ENCODE results near the gene COQ3. TPM values are rescaled to one million over a fixed set of nuclear protein-coding genes. Genes with fewer than 3 reads are reported as not detected.

Gene COQ3
- total RNA-seq, 1 donor from 2014 or later: 12.9 TPM

- Mint-ChIP-seq H3K36me3 (ENCODE audit: low read depth) (no peaks in the 10 kb centered on the region), H3K4me3 (ENCODE audit: low read depth) (no peak overlapping the region), H3K27ac (peak overlapping the region; percentile 50), H3K27me3 (ENCODE audit: low read depth) (peaks cover 2% of the 10 kb centered on the region), H3K4me1 (ENCODE audit: low read depth) (peaks cover 16% of the 10 kb centered on the region), H3K9me3 (no peaks in the 10 kb centered on the region)
- intact Hi-C loops (cut with micrococcal nuclease): no loop called here
- DNase-seq (ENCODE audit: low spot score): no peak
These were observed 31.2 kb downstream of the COQ3 start for GRCh38 chr6:99362678-99363268.

- H3K4me1 Mint-ChIP-seq (ENCODE audit: low read depth): peaks cover 16% of the 10 kb centered on the region
- H3K36me3 Mint-ChIP-seq (ENCODE audit: low read depth): no peaks in the 10 kb centered on the region
- H3K9me3 Mint-ChIP-seq: no peaks in the 10 kb centered on the region
- H3K27ac Mint-ChIP-seq: no peak overlapping the region
- DNase-seq (ENCODE audit: low spot score): no peak
- intact Hi-C loops (cut with micrococcal nuclease): no loop called here
- H3K4me3 Mint-ChIP-seq (ENCODE audit: low read depth): no peak overlapping the region
- H3K27me3 Mint-ChIP-seq (ENCODE audit: low read depth): peaks cover 24% of the 10 kb centered on the region
These were observed 34.2 kb downstream of the COQ3 start for GRCh38 chr6:99359800-99360199.

DNA sequence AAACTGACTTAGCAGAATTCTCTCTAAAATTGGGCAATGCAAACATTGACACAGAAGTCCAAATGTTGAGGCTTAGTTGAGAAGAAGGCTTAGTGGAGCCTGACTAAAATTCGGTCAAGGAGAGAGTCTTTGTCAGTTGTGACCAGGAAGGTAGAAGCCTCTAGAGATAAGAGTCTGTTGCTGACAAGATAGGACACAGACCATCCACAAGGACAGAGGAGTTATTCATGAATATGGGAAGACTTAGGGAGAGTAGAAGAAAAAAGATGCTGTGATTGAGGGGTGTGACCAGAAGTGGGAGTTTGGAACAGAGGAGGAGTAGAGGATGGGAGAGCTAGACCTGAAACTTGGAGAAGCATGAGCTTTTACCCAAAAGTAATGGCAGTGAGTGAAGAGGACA lies 37.4 kb downstream of the COQ3 start:
- Mint-ChIP-seq H3K4me3 (ENCODE audit: low read depth) (no peak overlapping the region), H3K4me1 (ENCODE audit: low read depth) (no peaks in the 10 kb centered on the region), H3K36me3 (ENCODE audit: low read depth) (no peaks in the 10 kb centered on the region), H3K27me3 (ENCODE audit: low read depth) (peaks cover 35% of the 10 kb centered on the region), H3K9me3 (no peaks in the 10 kb centered on the region), H3K27ac (no peak overlapping the region)
- no peak for DNase-seq (ENCODE audit: low spot score)
- intact Hi-C loops (cut with micrococcal nuclease): no loop called here

- no peaks in the 10 kb centered on the region for H3K9me3 Mint-ChIP-seq
- DNase-seq (ENCODE audit: low spot score): no peak
- H3K27ac Mint-ChIP-seq: no peak overlapping the region
- H3K36me3 Mint-ChIP-seq (ENCODE audit: low read depth): no peaks in the 10 kb centered on the region
- peaks cover 49% of the 10 kb centered on the region for H3K27me3 Mint-ChIP-seq (ENCODE audit: low read depth)
- intact Hi-C loops (cut with micrococcal nuclease): no loop called here
- H3K4me1 Mint-ChIP-seq (ENCODE audit: low read depth): no peaks in the 10 kb centered on the region
- no peak overlapping the region for H3K4me3 Mint-ChIP-seq (ENCODE audit: low read depth)
These were observed 39.0 kb downstream of the COQ3 start for GRCh38 chr6:99354983-99355382.

GRCh38 chr6:99353126-99353525 lies 40.9 kb downstream of the COQ3 start:
- no peak for DNase-seq (ENCODE audit: low spot score)
- H3K9me3 Mint-ChIP-seq: no peaks in the 10 kb centered on the region
- no peaks in the 10 kb centered on the region for H3K36me3 Mint-ChIP-seq (ENCODE audit: low read depth)
- no peak overlapping the region for H3K4me3 Mint-ChIP-seq (ENCODE audit: low read depth)
- intact Hi-C loops (cut with micrococcal nuclease): no loop called here
- no peak overlapping the region for H3K27ac Mint-ChIP-seq
- H3K27me3 Mint-ChIP-seq (ENCODE audit: low read depth): peaks cover 58% of the 10 kb centered on the region
- H3K4me1 Mint-ChIP-seq (ENCODE audit: low read depth): no peaks in the 10 kb centered on the region

DNA sequence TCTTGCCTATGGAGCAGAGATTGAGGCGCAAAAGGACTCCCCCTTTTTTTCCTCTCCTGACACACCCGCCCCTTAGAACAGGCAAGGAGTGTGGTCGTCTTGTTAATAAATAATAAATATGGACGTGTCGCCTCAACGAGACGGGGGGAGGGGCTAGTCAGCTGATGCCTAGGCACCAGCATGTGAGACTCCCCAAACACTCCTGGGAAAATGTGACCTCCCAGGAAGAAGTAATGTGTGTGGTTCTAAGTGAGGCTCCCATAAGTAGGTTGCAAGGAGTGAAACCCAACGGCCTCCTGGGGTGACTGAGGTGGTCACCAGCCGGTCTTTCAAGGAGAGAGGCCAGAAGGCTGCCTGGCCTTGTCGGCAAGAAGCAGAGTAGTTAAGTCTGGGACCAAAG lies 43.4 kb downstream of the COQ3 start:
- Mint-ChIP-seq H3K36me3 (ENCODE audit: low read depth) (no peaks in the 10 kb centered on the region), H3K9me3 (no peaks in the 10 kb centered on the region), H3K27ac (no peak overlapping the region), H3K4me1 (ENCODE audit: low read depth) (peaks cover 1% of the 10 kb centered on the region), H3K4me3 (ENCODE audit: low read depth) (peak overlapping the region; percentile 5), H3K27me3 (ENCODE audit: low read depth) (peaks cover 64% of the 10 kb centered on the region)
- intact Hi-C loops (cut with micrococcal nuclease): no loop called here
- DNase-seq (ENCODE audit: low spot score): no peak

GRCh38 chr6:99349171-99350141 lies 44.5 kb downstream of the COQ3 start, which contains the start of gene FAXC:
FAXC (minus strand) TSS chr6:99349674; CDS start chr6:99349372, 302 bp downstream.
- Mint-ChIP-seq H3K4me1 (ENCODE audit: low read depth) (peaks cover 7% of the 10 kb centered on the region), H3K9me3 (no peaks in the 10 kb centered on the region), H3K4me3 (ENCODE audit: low read depth) (peak within 1 kb of the TSS; percentile 30), H3K36me3 (ENCODE audit: low read depth) (no peaks in the 10 kb centered on the region), H3K27me3 (ENCODE audit: low read depth) (peaks cover 62% of the 10 kb centered on the region), H3K27ac (no peak within 1 kb of the TSS)
- peak; percentile 12 for DNase-seq (ENCODE audit: low spot score)
- intact Hi-C loops (cut with micrococcal nuclease): loop anchor here (5.0 to 10.0 kb wide), 2 partner anchors 43 to 505 kb away; partner anchors contain the start of gene COQ3

DNA sequence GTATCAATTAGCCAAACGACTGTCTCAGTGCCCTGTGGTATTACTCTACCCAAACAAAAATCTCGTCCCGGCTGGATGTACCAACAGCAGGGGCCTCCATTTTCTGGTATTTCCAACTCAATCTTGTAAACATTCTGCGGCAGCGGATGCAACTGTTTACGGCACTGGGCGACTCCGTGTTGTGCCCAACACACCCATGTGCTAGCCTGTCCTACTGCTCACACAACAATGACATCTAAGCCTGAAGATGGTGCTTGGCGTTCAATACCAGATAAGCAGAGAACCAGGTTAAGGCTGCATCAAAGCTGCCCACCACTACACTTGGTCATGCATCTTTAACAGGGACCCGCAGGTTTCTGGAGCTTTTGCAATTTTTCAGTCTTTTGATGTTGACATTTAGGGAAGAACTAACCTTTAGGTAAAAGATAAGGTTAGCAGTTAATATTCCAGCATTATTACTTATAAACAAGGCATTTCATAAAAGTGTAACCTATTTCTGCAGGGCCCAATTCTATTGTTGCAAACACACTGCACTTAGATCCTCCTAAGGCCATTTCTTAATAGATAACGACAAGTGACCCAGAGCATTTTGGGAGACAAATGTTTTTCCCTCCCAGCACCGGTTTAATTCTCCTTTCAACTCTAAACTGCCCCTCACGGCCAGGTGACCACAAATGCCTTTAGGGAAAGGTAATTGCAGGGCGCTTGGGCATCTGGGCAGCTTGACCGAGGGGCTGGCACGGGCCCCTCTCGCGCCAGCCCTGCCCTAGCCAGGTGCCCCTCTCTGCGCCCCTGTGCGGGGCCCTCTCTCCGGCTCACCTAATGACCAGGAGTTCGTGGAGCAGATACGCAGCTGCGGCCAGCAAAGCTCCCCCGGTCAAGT lies 45.5 kb downstream of the COQ3 start:
- Mint-ChIP-seq H3K27me3 (ENCODE audit: low read depth) (peaks cover 66% of the 10 kb centered on the region), H3K4me3 (ENCODE audit: low read depth) (peak overlapping the region; percentile 30), H3K36me3 (ENCODE audit: low read depth) (no peaks in the 10 kb centered on the region), H3K4me1 (ENCODE audit: low read depth) (peaks cover 11% of the 10 kb centered on the region), H3K9me3 (no peaks in the 10 kb centered on the region), H3K27ac (no peak overlapping the region)
- DNase-seq (ENCODE audit: low spot score): no peak
- intact Hi-C loops (cut with micrococcal nuclease): loop anchor here (5.0 to 10.0 kb wide), 2 partner anchors 44 to 504 kb away; partner anchors contain the start of gene COQ3

DNA sequence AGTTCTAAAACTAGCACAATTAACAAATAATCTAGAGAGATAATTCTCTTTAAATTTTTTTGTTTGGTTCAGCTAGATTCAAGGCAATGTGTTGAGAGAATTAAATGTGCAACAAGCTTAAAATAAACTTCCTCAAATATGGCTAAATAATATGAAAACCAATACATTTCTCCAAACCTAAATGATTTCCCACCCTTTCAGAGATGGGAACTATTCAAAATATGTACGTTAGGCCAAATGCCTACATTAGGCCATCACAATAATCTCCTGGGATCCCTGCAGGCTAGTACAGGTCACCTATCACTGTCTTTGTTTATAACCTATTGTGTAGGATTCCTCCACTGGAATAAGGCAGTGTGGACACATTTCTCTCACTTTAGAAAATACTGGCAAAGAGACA lies 46.2 kb downstream of the COQ3 start:
- Mint-ChIP-seq H3K9me3 (no peaks in the 10 kb centered on the region), H3K36me3 (ENCODE audit: low read depth) (no peaks in the 10 kb centered on the region), H3K4me1 (ENCODE audit: low read depth) (peaks cover 11% of the 10 kb centered on the region), H3K27me3 (ENCODE audit: low read depth) (peaks cover 63% of the 10 kb centered on the region), H3K27ac (no peak overlapping the region), H3K4me3 (ENCODE audit: low read depth) (no peak overlapping the region)
- intact Hi-C loops (cut with micrococcal nuclease): loop anchor here (5.0 to 10.0 kb wide), 2 partner anchors 44 to 503 kb away; partner anchors contain the start of gene COQ3
- DNase-seq (ENCODE audit: low spot score): no peak

GRCh38 chr6:99346595-99346994 lies 47.4 kb downstream of the COQ3 start:
- no peaks in the 10 kb centered on the region for H3K9me3 Mint-ChIP-seq
- H3K27me3 Mint-ChIP-seq (ENCODE audit: low read depth): peaks cover 65% of the 10 kb centered on the region
- no peak overlapping the region for H3K27ac Mint-ChIP-seq
- intact Hi-C loops (cut with micrococcal nuclease): loop anchor here (5.0 to 10.0 kb wide), 2 partner anchors 46 to 502 kb away; partner anchors contain the start of gene COQ3
- no peak for DNase-seq (ENCODE audit: low spot score)
- H3K4me3 Mint-ChIP-seq (ENCODE audit: low read depth): no peak overlapping the region
- H3K36me3 Mint-ChIP-seq (ENCODE audit: low read depth): no peaks in the 10 kb centered on the region
- H3K4me1 Mint-ChIP-seq (ENCODE audit: low read depth): peaks cover 11% of the 10 kb centered on the region

GRCh38 chr6:99345164-99345563 lies 48.8 kb downstream of the COQ3 start:
- Mint-ChIP-seq H3K27me3 (ENCODE audit: low read depth) (peaks cover 52% of the 10 kb centered on the region), H3K27ac (no peak overlapping the region), H3K4me3 (ENCODE audit: low read depth) (no peak overlapping the region), H3K36me3 (ENCODE audit: low read depth) (no peaks in the 10 kb centered on the region), H3K4me1 (ENCODE audit: low read depth) (peaks cover 11% of the 10 kb centered on the region), H3K9me3 (no peaks in the 10 kb centered on the region)
- DNase-seq (ENCODE audit: low spot score): no peak
- intact Hi-C loops (cut with micrococcal nuclease): loop anchor here (2.0 to 10.0 kb wide), 3 partner anchors 20 to 500 kb away; partner anchors contain the start of gene COQ3

- peaks cover 54% of the 10 kb centered on the region for H3K27me3 Mint-ChIP-seq (ENCODE audit: low read depth)
- peaks cover 11% of the 10 kb centered on the region for H3K4me1 Mint-ChIP-seq (ENCODE audit: low read depth)
- DNase-seq (ENCODE audit: low spot score): no peak
- no peak overlapping the region for H3K27ac Mint-ChIP-seq
- no peaks in the 10 kb centered on the region for H3K36me3 Mint-ChIP-seq (ENCODE audit: low read depth)
- H3K9me3 Mint-ChIP-seq: no peaks in the 10 kb centered on the region
- no peak overlapping the region for H3K4me3 Mint-ChIP-seq (ENCODE audit: low read depth)
- intact Hi-C loops (cut with micrococcal nuclease): loop anchor here (2.0 to 10.0 kb wide), 2 partner anchors 21 to 499 kb away; no protein-coding TSS in a partner anchor
These were observed 49.7 kb downstream of the COQ3 start for GRCh38 chr6:99344289-99344688.

Data from activated T-helper 2 cell treated with anti-CD3 and anti-CD28 coated beads, Interferon-gamma antibody, Interleukin-2, Interleukin-4, amounts not matched to agents 10 μg/mL and 5 μg/mL and 100 μg/mL, durations not matched to agents 14 hours and 24 hours and 36 hours (primary cell).